ENCODE measurements around the gene HJURP.
A peak's percentile ranks its signal among the peaks of the same experiment; 100 is the strongest.
"Not testable (repeated sequence)": the region's sequence is repeated elsewhere in the genome, so short reads cannot be mapped to it uniquely, and the experiment has no call there.

HJURP gene, protein sequence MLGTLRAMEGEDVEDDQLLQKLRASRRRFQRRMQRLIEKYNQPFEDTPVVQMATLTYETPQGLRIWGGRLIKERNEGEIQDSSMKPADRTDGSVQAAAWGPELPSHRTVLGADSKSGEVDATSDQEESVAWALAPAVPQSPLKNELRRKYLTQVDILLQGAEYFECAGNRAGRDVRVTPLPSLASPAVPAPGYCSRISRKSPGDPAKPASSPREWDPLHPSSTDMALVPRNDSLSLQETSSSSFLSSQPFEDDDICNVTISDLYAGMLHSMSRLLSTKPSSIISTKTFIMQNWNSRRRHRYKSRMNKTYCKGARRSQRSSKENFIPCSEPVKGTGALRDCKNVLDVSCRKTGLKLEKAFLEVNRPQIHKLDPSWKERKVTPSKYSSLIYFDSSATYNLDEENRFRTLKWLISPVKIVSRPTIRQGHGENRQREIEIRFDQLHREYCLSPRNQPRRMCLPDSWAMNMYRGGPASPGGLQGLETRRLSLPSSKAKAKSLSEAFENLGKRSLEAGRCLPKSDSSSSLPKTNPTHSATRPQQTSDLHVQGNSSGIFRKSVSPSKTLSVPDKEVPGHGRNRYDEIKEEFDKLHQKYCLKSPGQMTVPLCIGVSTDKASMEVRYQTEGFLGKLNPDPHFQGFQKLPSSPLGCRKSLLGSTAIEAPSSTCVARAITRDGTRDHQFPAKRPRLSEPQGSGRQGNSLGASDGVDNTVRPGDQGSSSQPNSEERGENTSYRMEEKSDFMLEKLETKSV

GRCh38 chr2:233854241-233854981 lies at the start of gene HJURP:
Gene HJURP, minus strand, starts transcription at chr2:233854535. Its CDS starts 35 bp downstream, at chr2:233854500.
- DNase-seq (ENCODE audit: low spot score) = peak; percentile 91

- no peak for DNase-seq (ENCODE audit: low spot score)
These were observed 47.5 kb upstream of the HJURP start for GRCh38 chr2:233901884-233902283.

- no peak for DNase-seq (ENCODE audit: low spot score)
These were observed 47.0 kb upstream of the HJURP start for GRCh38 chr2:233901367-233901766.

GRCh38 chr2:233896253-233896652 lies 41.9 kb upstream of the HJURP start:
- not testable (repeated sequence) for DNase-seq (ENCODE audit: low spot score)

DNA sequence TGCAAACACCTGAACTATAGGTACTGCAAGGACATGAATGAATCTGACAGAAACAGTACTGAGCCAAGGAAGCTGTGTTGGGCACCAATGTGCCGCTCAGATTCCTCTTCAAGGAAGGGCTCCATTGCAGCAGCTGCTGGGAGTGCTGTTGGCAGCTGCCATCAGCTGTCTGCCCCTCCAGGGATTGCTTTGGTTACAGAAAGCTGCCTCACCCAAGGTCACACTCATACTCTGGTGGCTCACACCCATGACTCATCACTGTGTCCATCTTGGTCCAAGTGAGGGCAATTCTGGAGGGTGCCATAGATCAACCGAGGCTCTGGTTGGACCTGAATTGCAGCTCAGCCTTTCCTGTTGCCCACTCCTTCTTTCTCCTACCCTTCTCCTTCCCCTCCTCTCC lies 38.5 kb upstream of the HJURP start:
- no peak for DNase-seq (ENCODE audit: low spot score)

- no peak for DNase-seq (ENCODE audit: low spot score)
These were observed 28.0 kb upstream of the HJURP start for GRCh38 chr2:233882353-233882752.

DNA sequence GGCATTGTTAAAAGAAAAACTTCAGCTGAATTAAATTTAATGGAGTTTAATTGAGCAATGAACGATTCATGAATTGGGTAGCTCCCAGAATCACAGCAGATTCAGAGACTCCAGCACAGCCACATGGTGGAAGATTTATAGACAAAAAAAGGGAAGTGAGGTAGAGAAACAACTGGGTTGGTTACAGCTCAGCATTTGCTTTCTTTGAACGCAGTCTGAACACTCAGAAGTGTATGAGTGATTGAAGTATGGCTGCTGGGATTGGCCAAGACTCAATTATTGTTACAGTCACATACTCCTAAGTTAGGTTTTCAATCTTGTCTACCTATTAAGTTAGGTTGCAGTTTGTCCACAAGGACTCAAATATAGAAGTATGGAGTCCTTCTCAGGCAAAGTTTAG lies 17.8 kb upstream of the HJURP start:
- DNase-seq (ENCODE audit: low spot score) = not testable (repeated sequence)

DNA sequence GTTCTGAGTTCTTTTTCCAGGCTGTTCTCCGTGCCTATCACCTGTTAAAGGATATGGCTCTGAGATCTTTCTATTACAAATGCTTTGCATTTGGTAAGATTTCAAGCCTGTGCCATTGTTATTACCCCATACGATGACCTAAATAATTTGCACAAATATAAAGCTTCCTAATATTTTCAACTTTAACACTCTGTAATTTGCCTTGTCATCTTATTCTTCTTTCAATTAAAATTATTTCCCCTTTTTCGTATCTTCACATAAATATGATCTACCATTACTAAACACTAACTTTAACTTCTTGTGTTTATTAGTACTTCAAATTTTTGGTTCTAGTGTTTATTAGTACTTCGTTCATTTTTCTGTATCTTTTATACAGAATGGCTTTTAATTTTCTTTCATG lies 17.1 kb upstream of the HJURP start:
- no peak for DNase-seq (ENCODE audit: low spot score)

GRCh38 chr2:233867993-233868532 lies 13.7 kb upstream of the HJURP start, which contains the start of gene MSL3B:
Gene MSL3B, minus strand, starts transcription at chr2:233868386.
- DNase-seq (ENCODE audit: low spot score) = peak; percentile 60

DNA sequence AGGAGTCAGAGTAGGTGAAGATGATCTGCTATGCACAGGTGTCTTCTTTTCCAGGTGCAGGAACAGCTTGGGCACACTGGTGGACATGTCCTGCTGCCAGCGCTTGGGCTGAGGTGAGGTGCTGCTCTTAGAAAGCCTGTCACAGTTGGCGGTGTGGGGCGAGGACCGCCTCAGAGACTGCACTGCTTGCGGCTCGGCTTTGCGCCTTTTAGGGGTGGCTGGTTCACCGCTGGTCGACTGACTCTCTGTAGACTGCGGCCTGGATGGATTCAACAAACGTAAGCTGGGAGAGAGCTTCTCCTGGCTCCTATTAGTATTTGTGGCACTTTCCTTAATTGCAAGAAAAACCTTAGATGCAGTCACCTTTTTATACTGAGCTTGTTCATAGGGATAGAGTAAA lies 12.1 kb upstream of the HJURP start:
- no peak for DNase-seq (ENCODE audit: low spot score)

DNA sequence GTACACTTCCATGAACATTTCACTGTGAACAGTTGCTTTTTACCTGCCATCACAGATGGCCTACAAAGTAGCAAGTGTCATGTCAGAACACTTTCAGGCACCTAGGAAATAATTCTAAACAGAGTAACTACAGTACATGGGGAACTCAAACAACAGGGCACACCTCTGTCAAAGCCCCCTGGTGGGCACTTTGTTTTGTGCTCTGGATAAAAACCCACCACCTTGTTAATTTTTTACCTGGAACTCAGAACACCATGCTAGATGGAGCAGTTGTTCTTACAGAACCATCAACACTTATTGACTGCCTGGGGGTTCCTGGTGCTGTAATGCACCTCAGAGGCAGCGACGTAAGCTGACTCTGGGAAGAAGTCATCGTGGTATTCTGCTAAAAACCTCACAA lies 11.5 kb upstream of the HJURP start:
- no peak for DNase-seq (ENCODE audit: low spot score)

- DNase-seq (ENCODE audit: low spot score) = no peak
These were observed 8.0 kb upstream of the HJURP start for GRCh38 chr2:233862261-233862768.

DNA sequence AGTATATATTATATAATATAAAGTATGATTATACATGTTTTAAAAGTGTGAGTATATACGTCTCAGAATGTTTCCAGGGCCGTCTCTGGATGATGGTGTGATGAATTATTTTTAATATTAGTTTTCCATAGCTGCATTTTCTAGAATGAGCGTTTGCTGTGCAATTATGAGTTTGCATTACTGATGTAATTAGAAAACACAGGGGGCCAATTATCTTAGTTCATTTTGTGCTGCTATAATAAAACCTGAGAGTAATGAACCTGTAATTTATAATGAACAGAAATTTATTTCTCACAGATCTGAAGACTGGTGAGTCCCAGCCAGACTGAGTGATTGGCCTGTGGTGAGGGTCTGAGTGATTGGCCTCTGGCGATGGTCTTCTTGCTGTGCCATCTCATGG lies 4.0 kb upstream of the HJURP start:
- no peak for DNase-seq (ENCODE audit: low spot score)

GRCh38 chr2:233857511-233858141 lies 3.3 kb upstream of the HJURP start:
- peak; percentile 54 for DNase-seq (ENCODE audit: low spot score)

- DNase-seq (ENCODE audit: low spot score) = no peak
These were observed 1.8 kb upstream of the HJURP start for GRCh38 chr2:233856184-233856583.

DNA sequence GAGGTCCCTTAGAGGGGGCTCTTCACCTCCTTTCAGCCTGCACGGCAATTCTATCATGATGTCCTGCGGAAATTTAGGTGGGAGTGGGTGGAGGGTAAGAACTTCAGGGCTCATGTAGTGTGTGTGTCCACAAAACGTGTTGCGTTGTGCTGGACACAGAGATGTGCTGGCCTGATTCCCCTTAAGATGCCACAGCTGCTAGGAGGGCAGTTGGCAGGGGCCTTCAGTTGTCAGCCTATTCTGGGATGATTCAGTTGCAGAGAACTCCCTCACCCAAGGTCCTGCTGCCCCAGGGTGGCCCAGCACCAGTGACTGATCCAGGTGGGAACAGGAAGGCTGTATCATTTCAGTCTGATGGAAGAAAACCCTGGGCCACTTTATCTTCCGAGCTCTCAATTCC lies 1.0 kb upstream of the HJURP start:
- DNase-seq (ENCODE audit: low spot score) = no peak

GRCh38 chr2:233853883-233854240 lies 473 bp downstream of the HJURP start:
- DNase-seq (ENCODE audit: low spot score) = no peak

DNA sequence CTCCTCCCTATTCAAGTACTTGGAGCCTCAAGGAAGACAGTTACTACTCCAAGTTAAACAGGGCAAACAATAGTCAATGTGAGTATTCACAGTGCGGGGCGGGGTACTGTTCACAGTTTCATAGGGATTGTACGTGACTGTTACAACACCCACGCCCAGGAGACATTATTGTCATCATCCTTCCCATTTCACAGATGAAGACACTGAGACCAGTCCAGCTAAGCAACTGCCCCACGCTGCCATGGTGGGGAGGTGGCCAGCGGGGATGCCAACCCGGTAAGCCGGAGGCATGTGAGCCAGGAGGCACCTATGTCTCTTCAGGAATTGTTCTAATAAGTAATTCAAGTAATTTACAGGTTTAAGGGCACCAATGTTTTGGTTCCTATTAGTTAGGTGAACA lies 982 bp downstream of the HJURP start:
- DNase-seq (ENCODE audit: low spot score) = no peak

- no peak for DNase-seq (ENCODE audit: low spot score)
These were observed 2.3 kb downstream of the HJURP start for GRCh38 chr2:233852056-233852455.

DNA sequence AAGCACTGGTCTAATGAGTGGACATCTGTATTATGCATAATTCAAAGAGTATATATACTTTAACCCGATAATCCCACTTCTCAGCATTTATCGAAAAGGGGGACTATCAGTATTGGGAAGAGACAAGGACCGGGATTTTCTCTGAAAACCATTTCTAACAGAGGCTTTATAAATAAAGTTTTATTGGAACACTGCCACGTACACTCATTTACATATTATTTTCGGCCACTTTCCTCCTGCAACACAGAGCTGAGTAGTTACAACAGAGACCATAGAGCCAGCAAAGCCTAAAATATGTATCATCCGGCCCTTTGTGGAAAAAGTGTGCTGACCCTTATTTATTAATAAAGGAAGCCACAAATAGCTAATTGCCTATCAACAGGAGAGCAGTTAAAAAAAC lies 3.2 kb downstream of the HJURP start:
- no peak for DNase-seq (ENCODE audit: low spot score)

- no peak for DNase-seq (ENCODE audit: low spot score)
These were observed 3.6 kb downstream of the HJURP start for GRCh38 chr2:233850745-233851144.
